K562 (cell line): ENCODE results near the gene THAP4. TPM values are rescaled to one million over a fixed set of nuclear protein-coding genes. Genes with fewer than 3 reads are reported as not detected.

Experiments
- BRCA1 ChIP-seq, 2 experiments: fragments of 450-650 bp in 1 of 2; sonication (generic) in 1 of 2; formaldehyde crosslinking in 1 of 2; IDR thresholded peaks; 2 replicates each; pipeline versions ENCODE4 v1.5.0 to v1.6.1; 2017 to 2020; ENCODE audit warnings: mild to moderate bottlenecking in 1 of 2, missing genetic modification reagents in 1 of 2
- CBX1 ChIP-seq: sonication (generic); IDR thresholded peaks from 2 replicates; pipeline ENCODE4 v1.6.1; 2016; ENCODE audit warnings: antibody characterized with exemption, low read depth, mild to moderate bottlenecking
- FOXM1 ChIP-seq, 2 experiments: fragments of 450-650 bp in 1 of 2; sonication (generic) in 1 of 2; formaldehyde crosslinking in 1 of 2; IDR thresholded peaks; 2 replicates each; pipeline versions ENCODE4 v1.6.1 to v1.9.0; 2017 to 2022; ENCODE audit warnings: low read depth in 2 of 2, mild to moderate bottlenecking in 2 of 2, missing genetic modification reagents in 1 of 2, moderate library complexity in 1 of 2
- PHF8 ChIP-seq: fragments of 200-600 bp; sonication (generic); IDR thresholded peaks from 2 replicates; pipeline ENCODE4 v1.6.1; 2012; ENCODE audit warnings: mixed run types, mild to moderate bottlenecking, inconsistent platforms, low read length, moderate library complexity, borderline replicate concordance
- RBFOX2 ChIP-seq: fragments of 200-400 bp; formaldehyde crosslinking; IDR thresholded peaks from 2 replicates; pipeline ENCODE4 v1.6.1; 2017; ENCODE audit warnings: low read depth, mild to moderate bottlenecking, low read length, moderate library complexity
- RUNX1 ChIP-seq: sonication (generic); IDR thresholded peaks from 2 replicates; pipeline ENCODE4 v1.6.1; 2016; ENCODE audit warnings: antibody characterized with exemption, low read depth
- SPI1 ChIP-seq: IDR thresholded peaks from 2 replicates; pipeline ENCODE4 v1.6.1; 2011; ENCODE audit warnings: low read depth, low read length, control low read depth, borderline replicate concordance
- TEAD4 ChIP-seq, 2 experiments: sonication (generic) in 1 of 2; formaldehyde crosslinking in 1 of 2; IDR thresholded peaks; 2 replicates each; pipeline versions ENCODE4 v1.6.1 to v1.8.0; 2012 to 2022; ENCODE audit warnings: borderline replicate concordance in 1 of 2, inconsistent platforms in 1 of 2, low read length in 1 of 2, mild to moderate bottlenecking in 1 of 2, missing genetic modification reagents in 1 of 2
- TOE1 ChIP-seq, 2 experiments: fragments of 450-650 bp in 1 of 2; sonication (generic) in 1 of 2; formaldehyde crosslinking in 1 of 2; IDR thresholded peaks; 2 replicates each; pipeline versions ENCODE4 v1.7.1 to v1.8.0; 2016 to 2022; ENCODE audit warnings: borderline replicate concordance in 2 of 2, mild to moderate bottlenecking in 2 of 2, antibody characterized with exemption in 1 of 2, inconsistent platforms in 1 of 2, low read depth in 1 of 2, missing genetic modification reagents in 1 of 2, moderate library complexity in 1 of 2
- polyA plus RNA-seq, 8 experiments: library from polyadenylated mRNA; depleted of rRNA in 4 of 8; stranded (reverse) in 5 of 8; unstranded in 3 of 8; fragments of >200 nt; fragmentation: Nextera tagmentation in 2 of 8; fragmentation: Illumina TruSeq in 1 of 8; extraction: Ambion mirVana in 2 of 8; extraction: Trizol in 1 of 8; gene quantifications; 2 replicates each; pipeline versions ENCODE4 v1.2.1 to v1.2.3, GENCODE V29; 2011 to 2014; ENCODE audit warnings: inconsistent platforms in 1 of 8, missing spikeins in 1 of 8
- total RNA-seq, 7 experiments: library from RNA; depleted of rRNA in 6 of 7; stranded (reverse); fragments of >200 nt in 6 of 7; fragmentation: Illumina TruSeq in 2 of 7; extraction: Trizol in 2 of 7; gene quantifications; 2 replicates each; pipeline versions ENCODE4 v1.2.1 to v1.2.3, GENCODE V29; 2011 to 2021; ENCODE audit warnings: low replicate concordance in 1 of 7
- TF ChIP-seq, protein P1 (sequence below): fragments of 450-650 bp; IDR thresholded peaks from 2 replicates; pipeline ENCODE4 v1.6.1; 2016

The THAP4 gene
- total and polyA plus RNA-seq, 9 of the 15 experiments (the other 6 are each of a cell fraction or from before 2014, with no cell fraction given), result 8.6 to 60.9 (median 43.9) TPM

DNA sequence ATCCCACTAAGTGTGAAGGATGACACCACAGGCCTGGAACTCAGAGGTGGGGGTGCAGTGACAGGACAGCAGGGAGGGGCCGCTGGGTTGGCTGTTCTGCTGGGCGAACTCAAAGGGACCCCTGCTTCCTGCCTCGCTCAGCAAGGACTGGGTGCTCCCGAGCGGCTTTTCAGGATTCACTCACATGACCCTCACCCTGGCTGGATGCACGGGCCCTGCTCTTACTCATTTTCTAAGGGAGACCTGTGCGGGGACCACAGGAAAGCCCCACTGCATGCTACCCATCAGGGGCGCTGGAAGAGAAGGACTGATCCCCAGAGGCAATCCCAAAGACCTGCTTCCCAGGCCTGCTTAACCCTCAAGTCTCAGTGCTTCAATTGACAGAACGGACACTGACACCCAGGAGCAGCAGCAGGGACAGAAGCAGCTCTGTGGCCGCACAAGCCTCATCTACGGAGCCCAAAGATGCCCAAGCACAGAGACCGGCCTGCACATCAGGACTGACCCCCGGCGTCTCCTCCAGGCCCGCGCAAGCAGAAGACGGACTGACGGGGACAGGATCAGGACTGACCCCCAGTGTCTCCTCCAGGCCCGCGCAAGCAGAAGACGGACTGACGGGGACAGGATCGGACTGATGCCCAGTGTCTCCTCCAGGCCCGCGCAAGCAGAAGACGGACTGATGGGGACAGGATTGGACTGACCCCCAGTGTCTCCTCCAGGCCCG, 29.6 kb downstream of the THAP4 start (continued):
- TF ChIP-seq SPI1, result no peak
- TF ChIP-seq BRCA1 (IDR thresholded peaks at IDR 0.05), result no peak
- TF ChIP-seq BRCA1 (CRISPR knock-in tag; IDR thresholded peaks at IDR 0.05), result no peak
- no peak for TF ChIP-seq RBFOX2
- no peak for TF ChIP-seq RUNX1
- TF ChIP-seq FOXM1 (IDR thresholded peaks at IDR 0.05; ENCODE audit: low read depth), result no peak
- no peak for TF ChIP-seq FOXM1 (CRISPR knock-in tag; IDR thresholded peaks at IDR 0.05; ENCODE audit: low read depth)
- TF ChIP-seq, protein P1, sequence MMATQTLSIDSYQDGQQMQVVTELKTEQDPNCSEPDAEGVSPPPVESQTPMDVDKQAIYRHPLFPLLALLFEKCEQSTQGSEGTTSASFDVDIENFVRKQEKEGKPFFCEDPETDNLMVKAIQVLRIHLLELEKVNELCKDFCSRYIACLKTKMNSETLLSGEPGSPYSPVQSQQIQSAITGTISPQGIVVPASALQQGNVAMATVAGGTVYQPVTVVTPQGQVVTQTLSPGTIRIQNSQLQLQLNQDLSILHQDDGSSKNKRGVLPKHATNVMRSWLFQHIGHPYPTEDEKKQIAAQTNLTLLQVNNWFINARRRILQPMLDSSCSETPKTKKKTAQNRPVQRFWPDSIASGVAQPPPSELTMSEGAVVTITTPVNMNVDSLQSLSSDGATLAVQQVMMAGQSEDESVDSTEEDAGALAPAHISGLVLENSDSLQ, result no peak
- no peak for TF ChIP-seq TOE1 (IDR thresholded peaks at IDR 0.05; ENCODE audit: borderline replicate concordance)
- TF ChIP-seq TOE1 (CRISPR knock-in tag; IDR thresholded peaks at IDR 0.05; ENCODE audit: borderline replicate concordance, low read depth), result no peak
- no peak for TF ChIP-seq CBX1
- TF ChIP-seq TEAD4 (IDR thresholded peaks at IDR 0.05; ENCODE audit: low read length), result no peak
- no peak for TF ChIP-seq TEAD4 (CRISPR knock-in tag; IDR thresholded peaks at IDR 0.05; ENCODE audit: borderline replicate concordance)
- TF ChIP-seq PHF8, result no peak
